ENCODE results near the gene DCTN4.

- no peak for TF ChIP-seq CTCF (IDR thresholded peaks at IDR 0.05)
- TF ChIP-seq POLR2A (IDR thresholded peaks at IDR 0.05), result no peak
These were observed 30.2 kb upstream of the DCTN4 start for GRCh38 chr5:150788977-150789376.

All from Peyer's patch (tissue), 4 donors.